GM19467 (cell line): ENCODE measurements around the gene CALML4.
"Not testable (repeated sequence)": the region's sequence is repeated elsewhere in the genome, so short reads cannot be mapped to it uniquely, and the experiment has no call there.

Experiments used
- ATAC-seq: cut with Tn5 transposase; IDR thresholded peaks from one replicate; pipeline ENCODE4 v1.9.1; 2021; ENCODE audit warnings: mild to moderate bottlenecking, moderate library complexity; ENCODE audit not compliant: unreplicated experiment

The CALML4 gene

GRCh38 chr15:68204776-68205557, at the start of gene CALML4:
Gene CALML4, minus strand, starts transcription at chr15:68205332. Its CDS starts 85 bp downstream, at chr15:68205247.
- ATAC-seq, result no peak

- no peak for ATAC-seq
Measured at GRCh38 chr15:68252925-68253534, 47.9 kb upstream of the CALML4 start.

- no peak for ATAC-seq
Measured at GRCh38 chr15:68249058-68249713, 44.1 kb upstream of the CALML4 start.

GRCh38 chr15:68244235-68244634, 39.1 kb upstream of the CALML4 start:
- ATAC-seq, result no peak

- no peak for ATAC-seq
Measured at GRCh38 chr15:68241088-68241935, 36.2 kb upstream of the CALML4 start.

GRCh38 chr15:68239025-68239424, 33.9 kb upstream of the CALML4 start:
- no peak for ATAC-seq

GRCh38 chr15:68235022-68235421, 29.9 kb upstream of the CALML4 start:
- ATAC-seq, result no peak

GRCh38 chr15:68234520-68234919, 29.4 kb upstream of the CALML4 start:
- ATAC-seq, result not testable (repeated sequence)

GRCh38 chr15:68234060-68234459, 28.9 kb upstream of the CALML4 start:
- ATAC-seq, result no peak

GRCh38 chr15:68232937-68233336, 27.8 kb upstream of the CALML4 start:
- ATAC-seq, result no peak

GRCh38 chr15:68232449-68232848, 27.3 kb upstream of the CALML4 start:
- ATAC-seq, result no peak

GRCh38 chr15:68231102-68231818, 26.1 kb upstream of the CALML4 start:
- ATAC-seq, result no peak

GRCh38 chr15:68230157-68231100, 25.3 kb upstream of the CALML4 start:
- ATAC-seq, result no peak

GRCh38 chr15:68229386-68230156, 24.4 kb upstream of the CALML4 start, which contains the start of gene CLN6:
Gene CLN6, minus strand, starts transcription at chr15:68229728. Its CDS starts 144 bp downstream, at chr15:68229584.
- peak; percentile 63 for ATAC-seq

GRCh38 chr15:68228971-68229385, 23.8 kb upstream of the CALML4 start:
- ATAC-seq, result no peak

GRCh38 chr15:68228143-68228970, 23.2 kb upstream of the CALML4 start:
- ATAC-seq, result no peak

- no peak for ATAC-seq
Measured at GRCh38 chr15:68227643-68228142, 22.6 kb upstream of the CALML4 start.
